ENCODE measurements around the gene MED13L.

- TF ChIP-seq TAF1 (conservative IDR thresholded peaks at IDR 0.05): no peak
- TF ChIP-seq, protein P1, sequence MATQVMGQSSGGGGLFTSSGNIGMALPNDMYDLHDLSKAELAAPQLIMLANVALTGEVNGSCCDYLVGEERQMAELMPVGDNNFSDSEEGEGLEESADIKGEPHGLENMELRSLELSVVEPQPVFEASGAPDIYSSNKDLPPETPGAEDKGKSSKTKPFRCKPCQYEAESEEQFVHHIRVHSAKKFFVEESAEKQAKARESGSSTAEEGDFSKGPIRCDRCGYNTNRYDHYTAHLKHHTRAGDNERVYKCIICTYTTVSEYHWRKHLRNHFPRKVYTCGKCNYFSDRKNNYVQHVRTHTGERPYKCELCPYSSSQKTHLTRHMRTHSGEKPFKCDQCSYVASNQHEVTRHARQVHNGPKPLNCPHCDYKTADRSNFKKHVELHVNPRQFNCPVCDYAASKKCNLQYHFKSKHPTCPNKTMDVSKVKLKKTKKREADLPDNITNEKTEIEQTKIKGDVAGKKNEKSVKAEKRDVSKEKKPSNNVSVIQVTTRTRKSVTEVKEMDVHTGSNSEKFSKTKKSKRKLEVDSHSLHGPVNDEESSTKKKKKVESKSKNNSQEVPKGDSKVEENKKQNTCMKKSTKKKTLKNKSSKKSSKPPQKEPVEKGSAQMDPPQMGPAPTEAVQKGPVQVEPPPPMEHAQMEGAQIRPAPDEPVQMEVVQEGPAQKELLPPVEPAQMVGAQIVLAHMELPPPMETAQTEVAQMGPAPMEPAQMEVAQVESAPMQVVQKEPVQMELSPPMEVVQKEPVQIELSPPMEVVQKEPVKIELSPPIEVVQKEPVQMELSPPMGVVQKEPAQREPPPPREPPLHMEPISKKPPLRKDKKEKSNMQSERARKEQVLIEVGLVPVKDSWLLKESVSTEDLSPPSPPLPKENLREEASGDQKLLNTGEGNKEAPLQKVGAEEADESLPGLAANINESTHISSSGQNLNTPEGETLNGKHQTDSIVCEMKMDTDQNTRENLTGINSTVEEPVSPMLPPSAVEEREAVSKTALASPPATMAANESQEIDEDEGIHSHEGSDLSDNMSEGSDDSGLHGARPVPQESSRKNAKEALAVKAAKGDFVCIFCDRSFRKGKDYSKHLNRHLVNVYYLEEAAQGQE (IDR thresholded peaks at IDR 0.05): no peak
- TF ChIP-seq CTCF (IDR thresholded peaks at IDR 0.05; ENCODE audit: low read depth, low read length, missing input control): no peak
- TF ChIP-seq, protein P2, sequence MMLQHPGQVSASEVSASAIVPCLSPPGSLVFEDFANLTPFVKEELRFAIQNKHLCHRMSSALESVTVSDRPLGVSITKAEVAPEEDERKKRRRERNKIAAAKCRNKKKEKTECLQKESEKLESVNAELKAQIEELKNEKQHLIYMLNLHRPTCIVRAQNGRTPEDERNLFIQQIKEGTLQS (IDR thresholded peaks at IDR 0.05): no peak
- TF ChIP-seq EGR1 (IDR thresholded peaks at IDR 0.05; ENCODE audit: low read depth in 2 of 2): no peak
- TF ChIP-seq YY1 (IDR thresholded peaks at IDR 0.05): no peak
- TF ChIP-seq, protein P3, sequence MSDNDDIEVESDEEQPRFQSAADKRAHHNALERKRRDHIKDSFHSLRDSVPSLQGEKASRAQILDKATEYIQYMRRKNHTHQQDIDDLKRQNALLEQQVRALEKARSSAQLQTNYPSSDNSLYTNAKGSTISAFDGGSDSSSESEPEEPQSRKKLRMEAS (IDR thresholded peaks at IDR 0.05): no peak
- TF ChIP-seq ZBTB33 (IDR thresholded peaks at IDR 0.05): no peak
- no peak for TF ChIP-seq RAD21 (IDR thresholded peaks at IDR 0.05)
- TF ChIP-seq FOXA2 (IDR thresholded peaks at IDR 0.05): no peak
Observed at GRCh38 chr12:116059904-116060303, 217.6 kb downstream of the MED13L start.
